Embryonic facial prominence (tissue), 1 donor: ENCODE measurements around the gene RGL1.
"Not testable (repeated sequence)": the region's sequence is repeated elsewhere in the genome, so short reads cannot be mapped to it uniquely, and the experiment has no call there.

ENCODE experiments used
- DNase-seq: peaks from one replicate; pipeline ENCODE4 v3.0.0-alpha.2; 2016; ENCODE audit errors: extremely low spot score

RGL1 gene

GRCh38 chr1:183785921-183786320, 19.0 kb upstream of the RGL1 start:
- DNase-seq: not testable (repeated sequence)

- no peak for DNase-seq
Measured at GRCh38 chr1:183787704-183788103, 17.2 kb upstream of the RGL1 start.

- DNase-seq: no peak
Measured at GRCh38 chr1:183791319-183791718, 13.6 kb upstream of the RGL1 start.

GRCh38 chr1:183792300-183792699, 12.6 kb upstream of the RGL1 start:
- no peak for DNase-seq

GRCh38 chr1:183794088-183794487, 10.8 kb upstream of the RGL1 start:
- DNase-seq: no peak

- DNase-seq: no peak
Measured at GRCh38 chr1:183800449-183800848, 4.5 kb upstream of the RGL1 start.

- no peak for DNase-seq
Measured at GRCh38 chr1:183801649-183802048, 3.3 kb upstream of the RGL1 start.

- no peak for DNase-seq
Measured at GRCh38 chr1:183804387-183804786, 533 bp upstream of the RGL1 start.

- DNase-seq: no peak
Measured at GRCh38 chr1:183806125-183806524, 1.2 kb downstream of the RGL1 start.

GRCh38 chr1:183806675-183807074, 1.8 kb downstream of the RGL1 start:
- DNase-seq: no peak

GRCh38 chr1:183807549-183808168, 2.7 kb downstream of the RGL1 start:
- DNase-seq: no peak

- no peak for DNase-seq
Measured at GRCh38 chr1:183808296-183809027, 3.5 kb downstream of the RGL1 start.

- DNase-seq: no peak
Measured at GRCh38 chr1:183810121-183810520, 5.2 kb downstream of the RGL1 start.

GRCh38 chr1:183810756-183811544, 6.0 kb downstream of the RGL1 start:
- no peak for DNase-seq

- DNase-seq: no peak
Measured at GRCh38 chr1:183812128-183812527, 7.2 kb downstream of the RGL1 start.

- DNase-seq: no peak
Measured at GRCh38 chr1:183812686-183813569, 8.0 kb downstream of the RGL1 start.

GRCh38 chr1:183814121-183814681, 9.3 kb downstream of the RGL1 start:
- no peak for DNase-seq

GRCh38 chr1:183816110-183816509, 11.2 kb downstream of the RGL1 start:
- DNase-seq: no peak

GRCh38 chr1:183817576-183818288, 12.8 kb downstream of the RGL1 start:
- no peak for DNase-seq

- no peak for DNase-seq
Measured at GRCh38 chr1:183819059-183819458, 14.1 kb downstream of the RGL1 start.
